Stimulated activated CD4-positive, alpha-beta T cell treated with anti-CD3 and anti-CD28 coated beads, Interleukin-15, amount 100 ng/mL, for 24 hours (primary cell): Measurements from ENCODE around the gene PSD2.

Experiments
- DNase-seq: peaks from one replicate; pipeline ENCODE4 v3.0.0-alpha.2; 2020

The PSD2 gene

GRCh38 chr5:139812836-139813805, 17.5 kb downstream of the PSD2 start:
- no peak for DNase-seq

DNA sequence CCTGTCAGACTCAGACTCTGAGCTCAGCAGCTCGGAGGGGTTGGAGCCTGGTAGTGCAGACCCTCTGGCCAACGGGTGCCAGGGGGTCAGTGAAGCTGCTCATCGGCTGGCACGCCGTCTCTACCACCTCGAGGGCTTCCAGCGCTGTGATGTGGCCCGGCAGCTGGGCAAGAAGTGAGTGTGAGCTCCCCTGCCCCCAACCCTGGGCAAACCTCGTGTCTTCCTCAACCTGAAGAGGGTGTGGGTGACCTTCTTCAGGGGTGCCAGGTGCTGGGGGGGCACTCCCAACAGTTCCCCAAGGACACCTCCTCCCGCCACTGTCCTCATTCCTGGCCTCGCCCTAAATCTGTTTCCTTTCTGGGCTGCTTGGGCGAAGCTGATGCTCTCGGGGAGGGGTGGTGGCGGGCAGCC, 18.6 kb downstream of the PSD2 start:
- DNase-seq = no peak

- DNase-seq = no peak
Observed at GRCh38 chr5:139814704-139815280, 19.2 kb downstream of the PSD2 start.

GRCh38 chr5:139816566-139816965, 21.0 kb downstream of the PSD2 start:
- no peak for DNase-seq

DNA sequence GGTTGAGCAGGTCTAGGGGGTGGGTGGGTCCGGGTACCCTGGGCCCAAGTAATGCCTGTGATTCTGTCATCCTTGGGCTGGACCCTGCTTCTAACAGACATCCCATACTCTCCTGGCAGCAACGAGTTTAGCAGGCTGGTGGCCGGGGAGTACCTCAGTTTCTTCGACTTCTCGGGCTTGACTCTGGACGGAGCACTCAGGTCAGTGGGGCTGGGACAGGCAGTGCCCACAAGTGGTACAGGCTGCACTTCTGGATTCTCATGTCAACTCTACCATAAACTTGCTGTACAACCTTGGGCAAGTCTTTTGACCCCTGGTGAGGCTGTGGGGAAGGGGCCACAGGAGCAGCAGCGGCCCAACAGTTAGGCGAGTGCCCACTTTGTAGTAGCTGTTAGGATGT, 21.8 kb downstream of the PSD2 start:
- DNase-seq = no peak

- no peak for DNase-seq
Observed at GRCh38 chr5:139817970-139818369, 22.4 kb downstream of the PSD2 start.

DNA sequence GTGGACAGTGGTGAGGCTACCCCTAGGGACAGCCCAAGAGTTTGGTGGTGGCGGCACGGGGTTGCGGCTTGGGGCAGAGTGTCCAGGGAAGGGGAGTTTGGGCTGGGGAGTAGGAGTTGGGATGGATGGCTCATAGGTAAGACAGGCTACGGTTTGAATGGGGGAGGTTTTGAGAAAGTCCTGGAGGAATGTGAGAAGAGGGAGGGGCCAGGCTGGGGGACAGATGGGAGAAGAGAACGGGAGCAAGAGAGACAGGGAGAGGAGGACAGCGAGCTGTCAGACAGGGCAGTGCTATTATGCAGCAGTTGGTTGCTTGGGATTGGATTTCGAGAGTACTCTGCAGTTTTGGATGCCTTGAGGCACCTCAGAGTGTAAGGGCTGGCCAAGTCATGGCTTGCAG, 24.5 kb downstream of the PSD2 start:
- DNase-seq = no peak

GRCh38 chr5:139820606-139821005, 25.0 kb downstream of the PSD2 start:
- no peak for DNase-seq

- no peak for DNase-seq
Observed at GRCh38 chr5:139821806-139822552, 26.4 kb downstream of the PSD2 start.

- no peak for DNase-seq
Observed at GRCh38 chr5:139822553-139823425, 27.2 kb downstream of the PSD2 start.

- DNase-seq = no peak
Observed at GRCh38 chr5:139823757-139824355, 28.2 kb downstream of the PSD2 start.

GRCh38 chr5:139825690-139826089, 30.1 kb downstream of the PSD2 start:
- no peak for DNase-seq

DNA sequence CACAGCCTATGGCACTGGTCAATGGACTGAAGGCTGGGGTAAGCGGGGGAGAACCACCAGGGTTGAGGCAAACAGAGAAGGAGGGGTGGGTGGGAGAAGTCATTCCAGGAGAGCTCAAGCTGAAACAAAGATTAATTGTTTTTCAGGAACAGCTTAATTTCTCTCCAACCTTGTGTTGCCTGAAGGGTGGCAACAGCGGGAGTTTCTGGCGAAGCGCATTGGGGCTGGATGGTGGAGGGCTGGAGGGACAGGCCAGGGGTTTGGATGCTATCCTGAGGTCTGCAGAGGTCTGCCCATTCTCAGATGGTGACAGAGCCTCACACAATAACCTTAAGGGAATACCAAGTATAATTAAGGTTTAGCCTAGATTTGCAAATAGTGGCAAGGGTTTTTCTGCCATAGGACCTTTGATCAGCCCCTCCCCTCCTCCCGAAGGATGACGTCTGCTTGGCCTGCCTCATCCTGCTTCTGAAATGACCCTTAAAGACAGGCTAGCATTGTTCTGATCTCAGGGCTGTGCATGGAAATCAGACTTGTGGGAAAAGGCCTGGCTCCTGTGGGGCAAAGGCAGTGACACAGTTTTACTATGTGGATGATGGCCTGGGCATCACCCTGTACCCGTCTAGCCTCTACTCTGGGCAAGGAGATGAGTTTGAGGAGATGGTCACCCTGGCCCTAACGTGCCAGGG, 32.7 kb downstream of the PSD2 start:
- DNase-seq = no peak

- no peak for DNase-seq
Observed at GRCh38 chr5:139829471-139829870, 33.9 kb downstream of the PSD2 start.

GRCh38 chr5:139831624-139832023, 36.0 kb downstream of the PSD2 start:
- DNase-seq = no peak

- DNase-seq = no peak
Observed at GRCh38 chr5:139833525-139833924, 37.9 kb downstream of the PSD2 start.

DNA sequence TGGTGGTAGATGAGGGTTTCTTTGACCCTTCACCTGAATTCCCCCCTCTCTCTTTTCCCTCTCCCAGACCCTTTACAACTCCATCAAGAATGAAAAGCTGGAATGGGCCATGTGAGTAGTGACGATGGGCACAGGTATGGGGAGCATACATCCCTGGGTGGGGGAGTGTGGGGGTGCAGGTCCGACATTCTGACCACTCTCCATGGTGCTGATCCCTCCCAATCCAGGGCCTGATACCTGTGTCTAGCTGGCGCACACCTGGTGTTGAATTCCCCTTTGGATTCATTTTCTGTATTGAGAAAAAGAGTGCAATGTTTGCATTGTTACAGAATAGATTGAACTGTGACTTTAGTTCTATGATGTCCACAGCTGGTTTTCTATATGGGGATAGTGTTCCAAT, 40.0 kb downstream of the PSD2 start:
- no peak for DNase-seq

GRCh38 chr5:139836469-139837208, 41.0 kb downstream of the PSD2 start:
- DNase-seq = no peak

DNA sequence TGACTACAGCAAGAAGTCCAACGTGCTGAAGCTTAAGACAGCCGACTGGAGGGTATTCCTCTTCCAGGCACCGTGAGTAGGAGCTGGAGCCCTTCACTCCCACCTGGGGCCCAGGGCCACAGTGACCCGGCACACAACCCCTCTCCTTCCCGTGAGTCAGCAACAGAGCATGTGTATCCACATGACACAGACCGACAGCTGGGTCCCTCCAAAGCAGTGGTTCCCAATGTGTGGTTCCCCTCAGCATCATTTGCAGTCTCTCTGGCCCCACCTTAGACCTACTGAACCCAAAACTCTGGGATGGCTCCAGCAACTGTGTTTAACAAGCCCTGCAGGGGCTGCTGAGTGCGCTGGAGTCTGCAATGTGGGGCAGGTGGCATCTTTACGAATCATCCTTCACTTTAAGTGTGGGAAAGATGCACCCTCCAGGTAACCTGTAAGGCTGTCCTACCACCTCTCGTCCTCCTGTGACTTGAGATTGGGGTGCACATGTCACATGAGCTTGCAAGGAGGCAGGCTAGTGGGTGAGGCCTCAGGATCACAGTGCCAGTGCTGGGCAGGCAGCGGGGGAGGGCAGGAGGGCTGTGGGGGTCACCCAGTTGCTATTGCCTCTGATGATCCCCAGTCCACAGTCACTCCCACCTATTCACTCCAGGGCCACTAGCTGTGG, 42.2 kb downstream of the PSD2 start:
- DNase-seq = no peak
